ENCODE measurements around the gene ABCG8.

The ABCG8 gene

GRCh38 chr2:43931293-43931692, 92.5 kb downstream of the ABCG8 start:
- no peak for DNase-seq (ENCODE audit: low read depth)
- H3K4me3 ChIP-seq (ENCODE audit: low read depth, low read length): no peak overlapping the region
- TF ChIP-seq MAX (IDR thresholded peaks at IDR 0.05; ENCODE audit: low read depth, low read length): no peak
- no peak for TF ChIP-seq MYC (IDR thresholded peaks at IDR 0.05; ENCODE audit: low read depth, low read length)
- TF ChIP-seq POLR2A (IDR thresholded peaks at IDR 0.05; ENCODE audit: extremely low read depth, insufficient read length): no peak
- no peak for TF ChIP-seq CTCF (IDR thresholded peaks at IDR 0.05; ENCODE audit: low read depth, low read length)

Measured in NB4 (cell line).